ENCODE measurements around the gene KLHL21. TPM values are rescaled to one million over a fixed set of nuclear protein-coding genes. Genes with fewer than 3 reads are reported as not detected.
A peak's percentile ranks its signal among the peaks of the same experiment; 100 is the strongest.
"Not testable (repeated sequence)": the region's sequence is repeated elsewhere in the genome, so short reads cannot be mapped to it uniquely, and the experiment has no call there.

Gene KLHL21
- total RNA-seq, 3 donors from 2014 or later = 49.5 to 54.9 (median 51.4) TPM

DNA sequence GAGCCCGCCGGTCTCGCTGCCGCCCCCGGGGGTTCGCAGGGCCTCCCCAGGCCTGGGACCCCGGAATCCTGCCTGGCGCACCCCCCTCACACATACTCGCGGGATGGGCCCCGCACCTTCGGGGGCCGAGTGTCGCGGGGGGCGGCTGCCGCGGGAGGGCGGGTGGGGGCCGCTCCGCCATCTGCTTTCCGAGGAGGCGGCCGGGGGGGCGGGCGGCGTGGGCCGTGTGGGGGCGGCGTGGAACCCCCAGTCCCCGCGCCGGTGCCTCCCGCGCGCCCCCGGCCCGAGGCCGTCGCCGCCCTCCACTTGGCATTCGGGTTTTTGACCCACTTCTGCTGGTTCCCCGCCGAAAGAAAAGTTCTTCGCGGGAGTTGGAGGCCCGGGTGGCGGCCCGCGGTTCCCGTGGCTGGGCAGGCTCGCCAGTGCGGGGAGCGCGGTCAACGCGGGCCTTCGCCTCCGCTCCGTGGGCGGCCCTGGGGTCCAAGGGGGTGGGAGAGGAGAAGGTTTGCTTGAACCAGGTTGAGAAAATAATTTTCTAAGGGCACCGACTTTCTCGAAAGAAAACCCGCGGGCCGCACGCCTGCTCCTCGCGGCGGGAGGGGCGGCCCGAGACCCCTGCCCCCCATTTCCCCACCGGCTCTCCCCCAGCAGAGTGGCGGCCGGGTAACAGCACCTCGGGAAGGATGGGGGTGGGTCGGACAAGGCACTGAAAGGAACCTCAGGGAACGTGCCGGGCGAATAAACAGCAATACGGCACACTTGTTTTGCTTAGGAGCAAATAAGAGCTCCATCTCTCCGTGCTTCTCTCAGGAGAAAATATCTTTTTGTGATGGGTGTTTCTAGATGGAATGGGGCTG is 12.5 kb upstream of the KLHL21 start:
- ATAC-seq (no peak), DNase-seq (no peak)
- H3K9me3 Mint-ChIP-seq = no peaks in the 10 kb centered on the region
- H3K4me3 Mint-ChIP-seq = peak overlapping the region; percentile 74
- peaks cover 20% of the 10 kb centered on the region for H3K4me1 Mint-ChIP-seq (ENCODE audit: low read depth)
- no peaks in the 10 kb centered on the region for H3K27me3 Mint-ChIP-seq (ENCODE audit: low read depth)
- H3K36me3 Mint-ChIP-seq (ENCODE audit: insufficient read depth) = peaks cover 5% of the 10 kb centered on the region

DNA sequence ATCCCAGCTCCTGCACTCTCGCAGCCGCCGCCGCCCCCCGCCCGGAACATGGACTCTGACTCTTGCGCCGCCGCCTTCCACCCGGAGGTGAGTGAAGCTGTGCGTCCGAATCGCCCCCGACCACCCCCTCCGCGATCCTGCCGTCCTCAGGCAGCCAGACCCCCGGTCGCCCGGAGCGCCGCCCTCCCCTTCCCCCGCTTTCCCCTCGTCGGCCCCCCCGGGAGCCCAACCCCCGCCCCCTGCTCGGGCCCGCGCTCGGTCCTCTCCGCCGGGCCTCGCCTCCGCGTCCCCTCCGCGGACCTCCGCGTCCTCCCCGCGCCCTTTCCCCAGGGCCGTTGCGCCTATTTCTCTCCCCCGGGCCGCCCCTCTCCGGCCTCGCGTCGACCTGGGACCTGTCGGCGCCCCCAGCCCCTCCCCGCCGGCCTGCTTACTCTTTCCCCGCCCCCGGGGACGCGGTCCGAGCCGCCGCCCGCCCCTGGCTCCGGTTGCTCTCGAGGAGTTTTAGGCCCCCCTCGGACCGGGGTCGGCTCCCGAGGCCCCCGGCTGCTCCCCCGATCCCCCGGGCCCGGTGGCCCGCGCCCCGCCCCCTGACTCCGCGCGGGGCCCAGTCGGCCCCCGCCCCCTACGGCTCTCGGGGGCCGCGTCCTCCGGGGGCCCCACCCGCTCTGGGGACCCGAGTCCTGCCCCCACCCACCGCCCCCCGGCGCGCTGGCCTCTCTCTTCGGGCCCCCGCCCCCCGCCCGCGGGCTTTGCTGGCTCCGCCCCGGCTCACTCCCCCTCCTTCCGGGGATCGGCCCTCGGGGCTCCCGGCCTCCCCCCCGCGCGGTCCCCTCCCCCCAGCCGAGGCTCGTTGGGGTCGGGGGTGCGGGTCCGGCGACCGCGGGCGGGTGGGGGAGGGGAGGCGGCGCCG is 11.6 kb upstream of the KLHL21 start:
- Mint-ChIP-seq H3K9me3 (no peaks in the 10 kb centered on the region), H3K36me3 (ENCODE audit: insufficient read depth) (no peaks in the 10 kb centered on the region), H3K4me3 (peak overlapping the region; percentile 82), H3K27me3 (ENCODE audit: low read depth) (no peaks in the 10 kb centered on the region), H3K4me1 (ENCODE audit: low read depth) (peaks cover 20% of the 10 kb centered on the region)
- peak; percentile 3 to 8 for ATAC-seq
- DNase-seq = peak; percentile 56

DNA sequence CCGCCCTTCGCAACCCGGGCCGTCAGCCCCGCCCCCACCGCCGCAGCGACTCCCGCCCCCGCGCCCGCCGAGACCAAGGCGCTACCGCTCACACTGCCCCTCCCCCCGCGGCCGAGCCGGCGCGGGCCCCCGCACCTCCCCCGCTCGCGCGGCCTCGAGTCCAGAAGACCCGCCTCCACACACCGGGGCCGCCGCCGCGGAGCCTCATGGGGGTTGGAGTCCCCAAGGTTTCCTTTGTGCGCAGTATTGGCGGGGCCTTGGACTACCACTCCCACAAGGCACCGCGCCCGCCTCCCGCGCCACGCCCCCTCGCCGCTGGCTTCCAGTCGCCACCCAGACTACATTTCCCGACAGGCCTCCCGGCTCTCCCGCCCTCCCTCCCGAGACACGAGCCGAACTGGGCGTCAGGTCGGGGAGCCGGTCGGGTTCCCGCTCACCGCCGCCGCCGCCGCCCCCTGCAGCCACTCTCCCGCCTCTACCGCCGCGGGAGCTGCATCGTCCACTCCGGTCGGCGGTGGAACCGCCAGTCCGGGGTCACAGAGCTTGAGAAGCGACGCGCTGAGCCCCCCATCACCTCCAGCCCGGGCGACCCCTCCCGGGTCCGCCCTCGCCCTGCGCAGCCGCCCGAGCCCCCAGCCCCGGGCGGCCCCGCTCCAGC is 10.8 kb upstream of the KLHL21 start, which contains the start of gene PHF13:
PHF13 (plus strand) TSS at position 371 of the 658 bp plus-strand sequence. CDS start 336 bp downstream, outside the sequence.
- Mint-ChIP-seq H3K4me3 (peak within 1 kb of the TSS; percentile 88), H3K36me3 (ENCODE audit: insufficient read depth) (no peaks in the 10 kb centered on the region), H3K27me3 (ENCODE audit: low read depth) (no peaks in the 10 kb centered on the region), H3K4me1 (ENCODE audit: low read depth) (peaks cover 20% of the 10 kb centered on the region), H3K9me3 (no peaks in the 10 kb centered on the region)
- DNase-seq (peak; percentile 99), ATAC-seq (peak; percentile 93 to 94)

DNA sequence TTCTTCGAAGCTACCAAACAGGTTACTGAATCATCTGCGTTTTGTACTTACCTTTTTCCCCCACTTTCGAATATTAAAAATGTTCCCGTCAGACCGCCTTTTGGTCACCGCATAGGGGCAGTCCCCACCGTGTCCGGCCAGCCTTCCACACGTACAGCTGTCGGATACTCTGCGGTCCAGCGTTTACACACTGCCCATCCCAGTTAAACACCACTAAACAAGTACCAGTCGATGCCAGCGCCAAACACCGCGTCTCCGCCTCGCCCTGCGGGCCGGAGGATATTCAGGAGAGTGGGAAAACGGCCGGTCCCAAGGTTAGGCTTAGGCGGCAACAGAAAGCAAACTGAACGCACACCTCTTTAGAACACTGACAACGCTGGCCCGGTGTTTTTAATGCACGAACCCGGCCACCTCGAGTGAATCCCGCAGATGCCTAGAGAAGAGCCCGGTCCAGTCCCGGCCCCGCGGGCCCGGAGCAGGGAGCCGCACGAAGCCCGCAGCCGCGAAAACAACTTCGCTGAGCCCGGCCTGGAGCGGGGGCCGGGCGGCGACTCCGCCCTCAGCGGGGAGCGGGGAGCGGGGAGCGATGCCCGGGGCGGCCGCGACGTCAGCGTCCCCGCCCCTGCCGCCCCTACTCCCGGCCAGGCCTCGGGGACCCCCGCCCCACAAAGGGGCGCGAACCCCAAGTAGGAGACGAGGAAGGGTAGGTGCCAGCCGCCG is 10.1 kb upstream of the KLHL21 start:
- H3K4me3 Mint-ChIP-seq = peak overlapping the region; percentile 88
- H3K27me3 Mint-ChIP-seq (ENCODE audit: low read depth) = no peaks in the 10 kb centered on the region
- DNase-seq (peak; percentile 19), ATAC-seq (peak; percentile 47 to 49)
- H3K36me3 Mint-ChIP-seq (ENCODE audit: insufficient read depth) = no peaks in the 10 kb centered on the region
- H3K4me1 Mint-ChIP-seq (ENCODE audit: low read depth) = peaks cover 20% of the 10 kb centered on the region
- H3K9me3 Mint-ChIP-seq = no peaks in the 10 kb centered on the region

DNA sequence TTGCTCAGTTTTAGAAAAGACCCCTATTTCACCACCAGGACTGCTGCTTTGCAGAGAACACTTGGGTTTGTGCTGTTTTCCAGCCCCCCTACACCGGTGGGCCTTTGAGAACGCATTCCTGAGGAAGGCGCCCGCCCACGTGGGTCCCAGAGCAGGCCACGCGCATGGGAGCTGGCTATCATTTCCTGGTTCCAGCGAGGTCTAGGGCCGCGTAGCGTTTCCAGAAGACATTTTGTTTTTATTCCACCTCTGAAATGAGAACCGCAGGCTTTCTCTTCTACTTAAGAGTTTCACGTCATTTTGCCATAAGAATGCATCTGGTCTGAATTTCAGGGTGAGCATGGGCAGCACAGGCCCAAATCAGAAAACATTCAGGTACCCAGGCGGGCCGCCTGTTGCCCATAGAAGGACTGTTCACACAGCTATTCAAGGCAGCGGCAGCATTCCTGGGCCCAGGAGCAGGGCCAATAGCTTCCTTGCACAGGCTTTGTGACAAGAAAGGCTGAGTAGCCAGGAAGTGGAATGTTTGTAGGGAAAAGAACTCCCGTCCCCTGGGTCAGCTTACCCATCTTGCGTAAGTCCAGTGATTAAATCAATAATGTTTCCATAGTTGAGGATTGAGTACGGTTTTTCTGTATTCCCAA is 1.4 kb upstream of the KLHL21 start:
- ATAC-seq (no peak), DNase-seq (no peak)
- no peaks in the 10 kb centered on the region for H3K9me3 Mint-ChIP-seq
- H3K4me3 Mint-ChIP-seq = peak overlapping the region; percentile 83
- H3K27me3 Mint-ChIP-seq (ENCODE audit: low read depth) = no peaks in the 10 kb centered on the region
- peaks cover 6% of the 10 kb centered on the region for H3K36me3 Mint-ChIP-seq (ENCODE audit: insufficient read depth)
- H3K4me1 Mint-ChIP-seq (ENCODE audit: low read depth) = peaks cover 27% of the 10 kb centered on the region

DNA sequence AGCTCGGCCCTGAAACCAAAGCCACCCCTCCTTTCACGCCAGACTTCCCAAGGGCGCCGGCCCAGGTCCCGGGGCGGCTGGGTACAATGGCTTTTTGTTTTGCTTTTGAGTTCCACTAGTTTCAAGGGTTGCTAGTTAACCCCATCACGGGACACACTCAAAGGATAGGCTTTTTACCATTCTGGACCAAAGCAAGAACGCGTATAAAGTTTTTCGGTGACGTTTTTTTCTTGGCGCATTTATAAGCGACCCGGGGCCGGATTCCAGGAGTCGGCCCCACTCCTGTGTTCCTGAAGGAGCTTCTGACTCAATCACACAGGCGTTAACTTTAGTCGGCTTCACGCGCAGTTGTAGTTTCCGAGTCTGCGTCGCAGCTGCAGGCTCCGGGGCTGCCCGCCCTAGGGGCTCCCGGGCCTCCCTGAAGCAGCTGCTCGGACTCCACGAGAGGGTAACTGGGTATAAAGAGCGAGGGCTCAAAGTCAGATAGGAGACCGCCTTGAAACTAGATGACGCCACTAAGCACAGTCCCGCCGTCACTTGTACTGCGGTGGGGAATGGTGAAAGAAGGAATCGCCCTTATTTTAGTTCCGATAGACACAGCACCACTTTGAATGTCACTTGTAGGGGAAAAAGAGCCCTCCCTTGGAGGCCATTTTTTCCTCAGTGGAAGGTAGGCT is 707 bp upstream of the KLHL21 start:
- DNase-seq = peak; percentile 43
- H3K36me3 Mint-ChIP-seq (ENCODE audit: insufficient read depth) = peaks cover 6% of the 10 kb centered on the region
- H3K4me1 Mint-ChIP-seq (ENCODE audit: low read depth) = peaks cover 33% of the 10 kb centered on the region
- H3K9me3 Mint-ChIP-seq = no peaks in the 10 kb centered on the region
- ATAC-seq = peak; percentile 29 to 32
- peak overlapping the region; percentile 83 for H3K4me3 Mint-ChIP-seq
- no peaks in the 10 kb centered on the region for H3K27me3 Mint-ChIP-seq (ENCODE audit: low read depth)

DNA sequence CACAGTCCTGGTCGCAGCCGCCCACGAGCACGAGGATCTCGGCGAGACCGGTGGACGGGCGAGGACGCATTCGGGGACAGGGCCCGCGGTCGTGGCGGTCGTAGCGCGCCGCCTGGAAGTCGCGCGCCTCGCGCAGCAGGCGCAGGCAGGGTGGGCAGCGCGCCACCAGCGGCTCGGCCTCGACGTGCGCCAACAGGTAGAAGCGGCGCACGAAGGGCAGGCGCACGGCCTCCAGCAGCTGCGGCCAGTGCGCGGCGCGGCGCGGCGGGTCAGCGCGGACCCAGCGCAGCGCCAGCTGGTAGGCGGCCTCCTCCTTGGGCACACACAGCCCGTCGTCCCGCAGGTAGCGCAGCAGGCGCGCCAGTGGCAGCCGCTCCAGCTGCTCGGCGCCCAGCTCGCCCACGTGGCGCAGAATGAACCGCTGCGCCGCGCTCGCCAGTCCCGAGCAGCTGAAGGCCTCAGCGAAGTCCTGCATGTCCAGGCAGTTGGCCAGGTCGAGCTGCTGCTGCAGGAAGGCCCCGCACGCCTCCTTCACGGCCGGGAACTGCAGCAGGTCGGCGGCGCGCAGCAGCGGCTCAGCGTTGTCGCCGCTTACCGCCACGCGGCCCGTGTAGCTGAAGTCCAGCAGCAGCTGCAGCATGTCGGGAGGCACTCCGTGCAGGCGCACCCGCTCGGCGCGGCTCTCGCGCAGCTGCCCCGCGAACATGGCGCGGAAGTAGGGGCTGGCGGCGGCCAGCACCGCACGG is 573 bp downstream of the KLHL21 start:
- Mint-ChIP-seq H3K4me1 (ENCODE audit: low read depth) (peaks cover 39% of the 10 kb centered on the region), H3K9me3 (no peaks in the 10 kb centered on the region), H3K27me3 (ENCODE audit: low read depth) (no peaks in the 10 kb centered on the region), H3K4me3 (peak overlapping the region; percentile 95), H3K36me3 (ENCODE audit: insufficient read depth) (peaks cover 6% of the 10 kb centered on the region)
- DNase-seq (no peak), ATAC-seq (peak; percentile 29 to 40)

DNA sequence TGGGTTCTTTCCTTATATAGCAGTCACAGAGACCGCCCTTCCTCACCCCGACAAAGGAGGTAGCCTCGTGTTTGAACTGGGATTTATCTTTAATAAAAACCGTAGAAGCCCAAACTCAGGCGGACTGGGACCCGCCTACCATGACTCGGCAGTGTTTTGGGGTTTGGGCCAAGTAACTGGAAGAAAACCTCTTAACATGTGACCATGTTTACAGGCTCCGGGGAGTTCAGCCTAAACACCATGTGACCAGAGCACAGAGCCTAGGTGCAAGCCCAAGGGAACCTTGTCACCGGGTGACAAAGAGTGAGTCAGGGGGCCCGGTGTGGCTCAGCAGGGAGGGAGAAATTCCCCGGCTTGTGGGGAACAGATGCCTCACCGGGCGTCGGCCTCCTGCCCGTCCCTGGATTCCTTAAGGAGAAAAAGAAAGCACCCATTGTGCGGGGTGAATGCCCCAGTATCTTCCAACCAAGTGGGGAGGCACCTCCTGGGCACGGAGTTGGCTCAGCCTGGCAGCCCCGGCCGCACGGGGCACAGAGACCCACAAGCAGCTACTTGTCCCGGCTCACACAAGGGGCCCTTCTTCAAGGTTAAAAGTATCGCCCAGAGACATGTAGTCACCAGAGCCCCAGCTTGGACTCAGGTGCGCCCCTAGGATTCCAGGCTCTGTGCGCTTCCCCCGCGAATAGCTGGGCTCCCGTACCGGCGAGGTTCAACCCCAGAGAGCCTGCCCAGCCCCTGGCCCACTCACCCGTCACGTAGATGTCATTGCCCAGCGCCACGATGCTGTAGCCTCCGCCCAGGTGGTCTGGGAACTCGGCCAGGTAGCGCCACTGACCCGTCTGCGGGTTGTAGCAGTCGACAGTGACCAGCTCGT is 1.4 kb downstream of the KLHL21 start:
- H3K4me1 Mint-ChIP-seq (ENCODE audit: low read depth) = peaks cover 47% of the 10 kb centered on the region
- DNase-seq (peak; percentile 78), ATAC-seq (peak; percentile 66)
- no peaks in the 10 kb centered on the region for H3K27me3 Mint-ChIP-seq (ENCODE audit: low read depth)
- no peaks in the 10 kb centered on the region for H3K9me3 Mint-ChIP-seq
- H3K4me3 Mint-ChIP-seq = peak overlapping the region; percentile 95
- H3K36me3 Mint-ChIP-seq (ENCODE audit: insufficient read depth) = peaks cover 10% of the 10 kb centered on the region

DNA sequence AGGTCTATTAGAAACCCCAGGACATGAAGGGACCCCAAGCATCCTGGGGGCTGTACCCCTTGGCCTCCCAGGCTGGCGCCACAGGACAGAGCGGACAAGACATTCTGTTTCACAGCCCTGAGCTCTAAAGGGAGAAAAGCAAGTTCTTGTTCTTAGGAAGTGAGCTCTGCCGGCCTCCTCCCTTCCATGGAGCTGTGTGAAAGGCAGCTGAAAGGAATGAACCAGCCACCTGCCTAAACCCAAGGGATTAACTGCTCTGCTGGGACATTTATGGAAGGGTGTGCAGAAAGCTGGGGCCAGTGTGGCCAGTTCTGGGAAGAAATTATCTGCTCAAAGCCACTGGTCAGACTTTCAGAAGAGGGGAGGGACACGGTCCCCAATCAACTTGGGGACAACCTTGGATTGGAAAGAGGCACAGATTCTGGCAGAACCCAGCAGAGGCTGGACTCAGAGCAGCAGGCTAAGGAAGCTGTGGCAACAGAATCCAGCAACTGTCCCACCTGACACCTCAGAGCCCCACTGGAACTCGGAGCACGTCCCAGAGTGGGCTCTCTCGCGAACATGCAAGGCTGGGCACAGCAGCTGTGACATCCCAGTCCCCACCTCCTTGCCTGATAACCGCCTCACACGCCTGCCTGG is 2.1 kb downstream of the KLHL21 start:
- no peaks in the 10 kb centered on the region for H3K9me3 Mint-ChIP-seq
- H3K36me3 Mint-ChIP-seq (ENCODE audit: insufficient read depth) = peaks cover 12% of the 10 kb centered on the region
- peaks cover 55% of the 10 kb centered on the region for H3K4me1 Mint-ChIP-seq (ENCODE audit: low read depth)
- ATAC-seq (no peak), DNase-seq (no peak)
- no peaks in the 10 kb centered on the region for H3K27me3 Mint-ChIP-seq (ENCODE audit: low read depth)
- H3K4me3 Mint-ChIP-seq = peak overlapping the region; percentile 95

DNA sequence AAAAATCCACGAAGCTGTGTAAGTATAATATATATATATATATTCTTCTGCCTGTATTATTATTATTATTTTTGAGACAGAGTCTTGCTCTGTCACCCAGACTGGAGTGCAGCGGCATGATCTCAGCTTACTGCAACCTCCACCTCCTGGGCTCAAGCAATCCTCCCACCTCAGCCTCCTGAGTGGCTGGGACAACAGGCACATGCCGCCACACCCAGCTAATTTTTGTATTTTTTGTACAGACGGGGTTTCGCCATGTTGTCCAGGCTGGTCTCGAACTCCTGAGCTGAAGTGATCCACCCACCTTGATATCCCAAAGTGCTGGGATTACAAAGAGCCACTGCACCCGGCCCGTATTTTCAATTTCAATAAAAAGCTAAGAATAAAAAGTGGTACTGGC is 2.7 kb downstream of the KLHL21 start:
- DNase-seq; H3K27me3 Mint-ChIP-seq (ENCODE audit: low read depth); H3K9me3 Mint-ChIP-seq; ATAC-seq: not testable (repeated sequence)
- peak overlapping the region; percentile 95 for H3K4me3 Mint-ChIP-seq
- peaks cover 55% of the 10 kb centered on the region for H3K4me1 Mint-ChIP-seq (ENCODE audit: low read depth)
- H3K36me3 Mint-ChIP-seq (ENCODE audit: insufficient read depth) = peaks cover 12% of the 10 kb centered on the region

Measured in activated T-cell treated with anti-CD3 and anti-CD28 coated beads, Interleukin-2, amount 50 U/mL, for 4 hours (primary cell).